GM12878 (cell line): ENCODE data around the gene BDH2. TPM values are rescaled to one million over a fixed set of nuclear protein-coding genes. Genes with fewer than 3 reads are reported as not detected.

Experiments used
- ATAC-seq: fragments of 200-7000 bp; cut with Tn5 transposase; 3 replicates; pipeline ENCODE4 v1.9.1; 2020; ENCODE audit warnings: mild to moderate bottlenecking, moderate library complexity
- BruUV-seq: library from RNA; stranded (reverse); fragments of 400-500 nt; replicated peaks from 2 replicates; lab custom pipeline; 2021; lab: Mats Ljungman, UMichigan
- CTCF ChIA-PET: fragments of 300-600 bp; sonication (Branson Sonifier 250); formaldehyde crosslinking; extraction: SDS; loops from one replicate; lab custom pipeline; 2021; ENCODE audit warnings: inconsistent platforms; lab: Yijun Ruan, JAX
- POLR2A ChIA-PET: fragments of 350-600 bp; formaldehyde crosslinking; extraction: SDS; loops from one replicate; lab custom pipeline; 2021; ENCODE audit warnings: inconsistent platforms; lab: Charles Lee
- RAD21 ChIA-PET: fragments of 300-600 bp; sonication (Branson Sonifier 250); formaldehyde crosslinking; loops from one replicate; lab custom pipeline; 2023; ENCODE audit warnings: antibody characterized with exemption; ENCODE audit not compliant: unreplicated experiment; lab: Charles Lee
- SMC1A ChIA-PET: fragments of 300-600 bp; sonication (Branson Sonifier 250); formaldehyde crosslinking; loops from one replicate; lab custom pipeline; 2023; ENCODE audit not compliant: unreplicated experiment, uncharacterized antibody; lab: Charles Lee
- DNase-seq: peaks from one replicate; pipeline ENCODE4 v3.0.0-alpha.2; 2011; ENCODE audit warnings: low read depth, low spot score
- FAIRE-seq: peaks from 3 replicates; lab custom pipeline; 2011; peaks lifted over from hg19 to GRCh38; lab: Jason Lieb, UNC
- H2AFZ ChIP-seq: 2 replicates; pipeline ENCODE4 v1.6.0; 2011; ENCODE audit warnings: low read depth, low read length, control low read depth; ENCODE audit not compliant: control insufficient read depth
- H3K27ac ChIP-seq: 2 replicates; pipeline ENCODE4 v1.5.1; 2011; ENCODE audit warnings: control low read depth; ENCODE audit not compliant: control insufficient read depth, insufficient read depth
- H3K27me3 ChIP-seq, 2 experiments: replicated peaks in 1 of 2; 2 replicates each; pipeline versions ENCODE4 v1.6.0 to v1.6.1; 2011; ENCODE audit warnings: low read length in 1 of 2; ENCODE audit not compliant: control insufficient read depth in 2 of 2, insufficient read depth in 2 of 2
- H3K36me3 ChIP-seq, 2 experiments: 2 replicates each; pipeline ENCODE4 v1.5.1; 2011; ENCODE audit warnings: low read length in 1 of 2; ENCODE audit not compliant: control insufficient read depth in 2 of 2, insufficient read depth in 2 of 2
- H3K4me1 ChIP-seq: 2 replicates; pipeline ENCODE4 v1.6.1; 2011; ENCODE audit warnings: mild to moderate bottlenecking, low read length, moderate library complexity, mixed read lengths; ENCODE audit not compliant: control insufficient read depth, insufficient read depth
- H3K4me2 ChIP-seq: 2 replicates; pipeline ENCODE4 v1.6.0; 2011; ENCODE audit warnings: control low read depth; ENCODE audit not compliant: control insufficient read depth, insufficient read depth
- H3K4me3 ChIP-seq: fragments of 200-600 bp; sonication (generic); 2 replicates; pipeline ENCODE4 v1.5.1; 2016
- H3K79me2 ChIP-seq: 2 replicates; pipeline ENCODE4 v1.6.0; 2011; ENCODE audit warnings: low read length; ENCODE audit not compliant: control insufficient read depth, insufficient read depth
- H3K9ac ChIP-seq: 2 replicates; pipeline ENCODE4 v1.8.0; 2011; ENCODE audit warnings: low read length, control low read depth, mixed read lengths; ENCODE audit not compliant: control insufficient read depth, insufficient read depth
- H3K9me3 ChIP-seq: replicated peaks from 3 replicates; pipeline ENCODE4 v1.5.1; 2011; ENCODE audit warnings: mild to moderate bottlenecking, low read length; ENCODE audit not compliant: control insufficient read depth, insufficient read depth
- H4K20me1 ChIP-seq: 2 replicates; pipeline ENCODE4 v1.6.0; 2011; ENCODE audit not compliant: control insufficient read depth, insufficient read depth
- EED ChIP-seq: sonication (generic); IDR thresholded peaks from 2 replicates; pipeline ENCODE4 v1.6.1; 2016; ENCODE audit warnings: antibody characterized with exemption, low read depth
- IKZF1 ChIP-seq: fragments of 450-650 bp; conservative IDR thresholded peaks from 2 replicates; pipeline ENCODE4 v1.6.1; 2017; ENCODE audit warnings: antibody characterized with exemption, mild to moderate bottlenecking
- IKZF2 ChIP-seq, 2 experiments: fragments of 450-650 bp; IDR thresholded peaks; 2 replicates each; pipeline ENCODE4 v1.6.1; 2017; ENCODE audit warnings: mild to moderate bottlenecking in 2 of 2, moderate library complexity in 2 of 2
- MXI1 ChIP-seq: fragments of 150-350 bp; IDR thresholded peaks from 2 replicates; pipeline ENCODE4 v1.6.1; 2011; ENCODE audit warnings: low read depth, mild to moderate bottlenecking, inconsistent platforms, low read length, improper control_type of control experiment
- RFX5 ChIP-seq: IDR thresholded peaks from 2 replicates; pipeline ENCODE4 v1.6.1; 2011; ENCODE audit warnings: low read depth, low read length, improper control_type of control experiment
- SMAD5 ChIP-seq: IDR thresholded peaks from 2 replicates; pipeline ENCODE4 v1.6.1; 2016; ENCODE audit warnings: antibody characterized with exemption, low read depth
- WGBS: methylation state at CpG from one replicate; pipeline ENCODE4 v1.1.6; 2016; ENCODE audit warnings: low lambda C conversion rate; ENCODE audit not compliant: insufficient replicate concordance, insufficient coverage; ENCODE audit errors: missing lambda C conversion rate; 5-methylcytosine and 5-hydroxymethylcytosine counted together
- in situ Hi-C: fragments of 300-500 bp; cut with MboI; formaldehyde crosslinking; loops from 9 replicates; pipeline ENCODE4 v1.14.3; 2018; ENCODE audit warnings: mixed read lengths
- intact Hi-C: fragments of 100-400 bp; cut with micrococcal nuclease; formaldehyde crosslinking; loops from one replicate; pipeline ENCODE4 v1.14.2; 2022; ENCODE audit not compliant: unreplicated experiment
- polyA plus RNA-seq, 11 experiments: library from polyadenylated mRNA; depleted of rRNA in 4 of 11; unstranded in 6 of 11; stranded (reverse) in 5 of 11; fragments of >200 nt; fragmentation: Nextera tagmentation in 4 of 11; fragmentation: Illumina TruSeq in 1 of 11; extraction: Ambion mirVana in 4 of 11; extraction: Trizol in 1 of 11; gene quantifications; 1 replicate in 1 of 11; 2 replicates in 10 of 11; pipeline versions ENCODE4 v1.2.1 to v1.2.3, GENCODE V29; 2011 to 2016; ENCODE audit warnings: inconsistent platforms in 2 of 11, missing spikeins in 2 of 11, low read depth in 1 of 11
- total RNA-seq, 4 experiments: library from RNA; depleted of rRNA in 3 of 4; stranded (reverse); fragments of >200 nt in 3 of 4; fragmentation: Illumina TruSeq in 1 of 4; extraction: Trizol in 1 of 4; gene quantifications; 2 replicates each; pipeline versions ENCODE4 v1.2.1 to v1.2.3, GENCODE V29; 2013 to 2021
- TF ChIP-seq, protein P1 (sequence below): fragments of 150-350 bp; IDR thresholded peaks from 2 replicates; pipeline ENCODE4 v1.6.1; 2014; ENCODE audit warnings: mild to moderate bottlenecking, low read depth, low read length

The BDH2 gene
- total and polyA plus RNA-seq, 10 of the 15 experiments (the other 5 are each of a cell fraction or from before 2014, with no cell fraction given) = 20.9 to 47.3 (median 33.5) TPM

DNA sequence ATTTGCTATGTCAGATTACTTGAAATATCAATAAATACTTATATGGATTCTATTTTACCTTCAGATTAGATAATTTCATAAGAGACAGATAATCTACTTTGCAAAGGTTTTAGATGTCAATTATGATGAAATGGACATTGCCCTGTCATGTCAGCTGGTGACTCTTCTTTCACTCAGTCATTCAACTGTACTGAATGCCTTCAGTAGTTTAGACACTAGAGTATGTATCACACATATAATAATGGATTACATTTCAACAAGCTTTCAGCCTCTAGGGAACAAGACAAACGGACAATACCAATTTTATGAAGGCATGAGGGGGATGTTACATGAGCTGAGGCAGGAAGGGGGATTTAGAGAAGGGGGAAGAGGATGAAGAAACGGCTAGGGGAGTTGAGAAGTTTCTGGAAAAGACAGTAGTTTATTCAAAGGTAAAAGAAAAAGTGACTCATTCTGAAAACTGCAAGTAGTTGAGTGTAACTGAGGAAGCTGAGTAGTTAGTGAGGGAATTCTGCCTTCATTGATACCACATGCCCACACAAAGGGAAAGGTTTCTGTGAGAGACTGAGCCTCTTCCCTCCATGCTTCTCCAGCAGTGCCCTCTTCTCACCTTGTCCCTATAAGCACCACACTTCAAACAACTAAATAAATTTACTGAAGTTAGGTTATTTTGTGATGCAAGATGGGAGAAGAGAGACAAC, 48.7 kb downstream of the BDH2 start:
- ChIA-PET SMC1A (interaction anchor here (1.0 to 2.4 kb wide), 6 partner anchors 14 to 793 kb away, joined by 3 to 8 read pairs (median 3); no protein-coding TSS in a partner anchor), CTCF (interaction anchor here (0.6 to 5.0 kb wide), 8 partner anchors 9 to 750 kb away, joined by 3 to 53 read pairs (median 4); partner anchors contain the start of gene BDH2), POLR2A (no interaction called here), RAD21 (interaction anchor here (1.4 to 2.6 kb wide), 2 partner anchors 41 to 45 kb away, joined by 3 to 13 read pairs; no protein-coding TSS in a partner anchor)
- FAIRE-seq (no peak), DNase-seq (no peak), ATAC-seq (peak; percentile 33)
- Histone ChIP-seq H3K9ac (no peak overlapping the region), H3K4me3 (no peak overlapping the region), H2AFZ (no peak overlapping the region), H3K27ac (peak overlapping the region; percentile 33; the same call in 1 of the 2 replicates), H3K4me2 (no peak overlapping the region), H4K20me1 (no peaks in the 10 kb centered on the region), H3K36me3 (peaks cover 0 to 11% of the 10 kb centered on the region in 2 experiments; a peak in 2 of 4 replicates), H3K9me3 (no peaks in the 10 kb centered on the region), H3K79me2 (no peaks in the 10 kb centered on the region), H3K4me1 (peaks cover 7% of the 10 kb centered on the region), H3K27me3 (no peaks in the 10 kb centered on the region)
- in situ Hi-C loops (no loop called here), intact Hi-C loops (no loop called here)
- TF ChIP-seq MXI1 = no peak
- TF ChIP-seq RFX5 = no peak
- TF ChIP-seq SMAD5 = no peak
- TF ChIP-seq IKZF2 (IDR thresholded peaks at IDR 0.05) = peak; percentile 44 to 56; a peak in 2 of 4 replicates
- TF ChIP-seq EED = 0 out of 2 replicates have a peak, but pooled peaks have one; percentile 35
- TF ChIP-seq, protein P1, sequence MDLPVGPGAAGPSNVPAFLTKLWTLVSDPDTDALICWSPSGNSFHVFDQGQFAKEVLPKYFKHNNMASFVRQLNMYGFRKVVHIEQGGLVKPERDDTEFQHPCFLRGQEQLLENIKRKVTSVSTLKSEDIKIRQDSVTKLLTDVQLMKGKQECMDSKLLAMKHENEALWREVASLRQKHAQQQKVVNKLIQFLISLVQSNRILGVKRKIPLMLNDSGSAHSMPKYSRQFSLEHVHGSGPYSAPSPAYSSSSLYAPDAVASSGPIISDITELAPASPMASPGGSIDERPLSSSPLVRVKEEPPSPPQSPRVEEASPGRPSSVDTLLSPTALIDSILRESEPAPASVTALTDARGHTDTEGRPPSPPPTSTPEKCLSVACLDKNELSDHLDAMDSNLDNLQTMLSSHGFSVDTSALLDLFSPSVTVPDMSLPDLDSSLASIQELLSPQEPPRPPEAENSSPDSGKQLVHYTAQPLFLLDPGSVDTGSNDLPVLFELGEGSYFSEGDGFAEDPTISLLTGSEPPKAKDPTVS = peak; percentile 98
- 0 out of 2 replicates have a peak, but pooled peaks have one; percentile 34 for TF ChIP-seq IKZF1
- BruUV-seq = no TSS peak
- WGBS = 2% methylated on average over 2 of the region's 2 CpGs
